ENCODE measurements around the gene EPHB2.
A peak's percentile ranks its signal among the peaks of the same experiment; 100 is the strongest.
"Not testable (repeated sequence)": the region's sequence is repeated elsewhere in the genome, so short reads cannot be mapped to it uniquely, and the experiment has no call there.

Gene EPHB2

DNA sequence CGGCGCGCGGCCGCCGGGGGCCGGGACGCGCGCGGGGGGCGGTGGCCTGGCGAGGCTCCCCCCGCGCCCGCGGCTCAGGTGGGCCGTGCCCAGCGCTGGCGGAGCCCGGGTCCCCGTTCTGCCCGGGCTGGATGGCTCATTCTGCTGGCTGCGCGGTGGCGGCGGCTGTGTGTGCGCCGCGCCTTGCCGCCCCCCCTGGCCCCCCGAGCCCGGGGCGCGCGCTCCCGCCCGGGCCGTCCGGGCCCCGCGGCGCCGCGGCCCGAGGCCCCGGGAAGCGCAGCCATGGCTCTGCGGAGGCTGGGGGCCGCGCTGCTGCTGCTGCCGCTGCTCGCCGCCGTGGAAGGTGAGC, at the start of gene EPHB2:
Gene EPHB2 (plus strand): TSS at position 139 of the 349 bp plus-strand sequence. CDS start 144 bp downstream, at position 283.
- no peak for DNase-seq (ENCODE audit: low read depth)

- DNase-seq (ENCODE audit: low read depth), result no peak
These were observed 48.8 kb upstream of the EPHB2 start for GRCh38 chr1:22661880-22662279.

- DNase-seq (ENCODE audit: low read depth), result no peak
These were observed 48.3 kb upstream of the EPHB2 start for GRCh38 chr1:22662318-22662717.

GRCh38 chr1:22662986-22663408, 47.6 kb upstream of the EPHB2 start:
- DNase-seq (ENCODE audit: low read depth), result no peak

DNA sequence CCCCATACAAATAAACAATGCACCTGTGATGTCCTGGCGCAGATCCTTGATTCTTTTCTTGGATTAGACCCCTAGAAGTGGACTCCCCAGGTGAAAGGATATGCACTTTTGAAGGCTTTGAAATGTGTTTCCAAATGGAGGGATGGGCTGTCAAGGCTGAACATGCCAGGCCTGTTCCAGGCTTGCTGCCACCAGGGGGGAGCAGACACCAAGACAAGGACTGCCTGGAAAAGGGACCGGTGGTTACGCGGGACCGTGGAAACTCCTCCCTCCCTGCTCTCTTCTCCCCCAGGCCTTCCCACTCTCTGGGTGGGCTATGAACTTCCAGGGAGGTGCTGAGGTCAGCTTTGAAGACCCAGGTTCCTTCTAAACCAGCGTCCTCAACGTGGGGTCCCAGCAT, 44.9 kb upstream of the EPHB2 start:
- DNase-seq (ENCODE audit: low read depth), result no peak

DNA sequence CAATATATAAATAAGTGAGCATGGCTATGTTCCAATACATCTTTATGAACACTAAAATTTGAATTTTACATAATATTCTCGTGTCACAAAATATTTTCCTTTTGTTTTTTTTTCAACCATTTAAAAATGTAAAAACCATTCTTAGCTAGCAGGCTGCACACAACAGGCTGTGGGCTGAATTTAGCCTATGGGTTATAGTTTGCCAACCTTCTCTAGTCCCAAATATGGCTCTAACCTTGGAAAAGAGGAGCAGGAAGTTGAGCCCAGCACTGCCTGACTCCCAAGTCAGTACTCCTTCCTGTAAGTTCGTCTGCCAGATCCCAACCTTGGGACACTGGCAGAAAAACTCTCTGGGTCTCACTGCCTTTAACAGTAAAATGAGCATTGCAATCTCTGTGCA, 44.2 kb upstream of the EPHB2 start:
- no peak for DNase-seq (ENCODE audit: low read depth)

- DNase-seq (ENCODE audit: low read depth), result not testable (repeated sequence)
These were observed 41.8 kb upstream of the EPHB2 start for GRCh38 chr1:22668840-22669239.

- no peak for DNase-seq (ENCODE audit: low read depth)
These were observed 40.2 kb upstream of the EPHB2 start for GRCh38 chr1:22670352-22670975.

DNA sequence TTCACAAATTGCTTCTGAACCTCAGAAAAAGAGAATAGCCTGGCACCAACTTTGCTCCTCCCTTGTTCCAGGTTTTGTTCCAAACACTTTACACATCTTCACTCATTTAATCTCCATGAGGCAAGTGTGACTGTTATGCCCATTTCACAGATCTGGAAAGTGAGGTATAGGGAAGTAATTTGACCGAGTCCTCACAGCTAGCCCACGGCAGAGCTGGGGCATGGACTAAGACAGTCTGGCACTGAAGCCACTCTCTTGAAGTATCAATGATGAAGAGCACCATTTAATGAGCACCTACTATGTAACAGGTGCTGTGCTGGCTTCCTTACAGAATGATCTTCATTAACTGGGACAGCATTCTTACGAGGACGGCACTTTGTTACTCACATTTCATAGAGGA, 38.6 kb upstream of the EPHB2 start:
- no peak for DNase-seq (ENCODE audit: low read depth)

DNA sequence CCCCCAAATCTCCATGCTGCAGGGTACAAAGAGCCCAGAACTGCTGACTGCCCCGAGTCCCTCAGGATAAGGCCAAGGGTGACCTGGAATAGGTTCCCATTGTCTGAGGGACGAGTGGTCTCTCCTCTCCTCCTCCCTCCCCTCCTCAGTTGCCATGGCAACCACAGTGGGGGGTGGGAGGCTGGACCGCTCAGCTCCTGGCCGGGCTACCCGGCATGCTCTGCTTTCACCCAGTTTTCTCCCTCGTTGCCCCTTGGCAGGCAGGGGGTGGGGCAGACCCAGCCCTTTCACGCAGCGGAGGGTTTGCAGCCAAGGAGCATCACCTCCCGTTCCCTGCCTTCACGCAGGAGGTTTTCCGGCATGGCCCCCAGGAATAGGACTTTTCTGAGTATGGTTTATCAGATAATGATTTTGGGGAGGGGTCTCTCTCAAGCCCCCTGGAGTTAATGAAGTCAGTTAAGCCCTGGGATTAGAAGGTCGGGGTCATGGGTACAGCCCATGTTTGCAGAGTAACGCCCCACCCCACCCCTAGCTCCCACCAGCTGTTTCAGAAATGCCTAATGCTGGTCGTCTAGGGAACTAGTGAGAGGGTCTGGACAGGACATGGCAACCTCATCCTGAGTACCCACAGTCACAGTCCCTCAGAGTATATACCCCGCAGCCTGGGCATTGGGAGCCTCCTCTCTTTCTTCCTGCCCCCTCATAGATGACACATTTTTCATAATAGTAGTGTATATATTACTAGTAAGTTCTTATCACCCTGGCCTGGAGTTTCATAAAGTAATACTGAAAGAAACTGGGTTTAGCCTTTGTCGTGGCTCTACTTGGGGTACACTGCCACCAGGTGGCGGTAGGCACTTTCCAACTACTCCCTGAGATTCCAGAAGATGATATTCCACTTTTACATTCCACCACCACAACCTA, 36.9 kb upstream of the EPHB2 start:
- peak; percentile 42 for DNase-seq (ENCODE audit: low read depth)

GRCh38 chr1:22674410-22674749, 36.3 kb upstream of the EPHB2 start:
- no peak for DNase-seq (ENCODE audit: low read depth)

DNA sequence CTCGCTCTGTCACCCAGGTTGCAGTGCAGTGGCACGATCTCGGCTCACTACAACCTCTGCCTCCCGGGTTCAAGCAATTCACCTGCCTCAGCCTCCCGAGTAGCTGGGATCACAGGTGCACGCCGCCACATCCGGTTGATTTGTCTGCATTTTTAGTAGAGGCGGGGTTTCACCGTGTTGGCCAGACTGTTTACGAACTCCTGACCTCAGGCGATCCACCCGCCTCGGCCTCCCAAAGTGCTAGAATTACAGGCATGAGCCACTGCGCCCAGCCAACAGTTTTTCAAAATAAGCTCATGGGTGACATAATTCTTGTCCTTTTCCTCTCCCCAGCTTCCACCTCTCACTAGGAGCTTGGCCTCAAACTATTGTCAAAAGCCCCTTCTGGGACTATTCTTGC, 34.5 kb upstream of the EPHB2 start:
- DNase-seq (ENCODE audit: low read depth), result not testable (repeated sequence)

- no peak for DNase-seq (ENCODE audit: low read depth)
These were observed 33.6 kb upstream of the EPHB2 start for GRCh38 chr1:22676916-22677583.

DNA sequence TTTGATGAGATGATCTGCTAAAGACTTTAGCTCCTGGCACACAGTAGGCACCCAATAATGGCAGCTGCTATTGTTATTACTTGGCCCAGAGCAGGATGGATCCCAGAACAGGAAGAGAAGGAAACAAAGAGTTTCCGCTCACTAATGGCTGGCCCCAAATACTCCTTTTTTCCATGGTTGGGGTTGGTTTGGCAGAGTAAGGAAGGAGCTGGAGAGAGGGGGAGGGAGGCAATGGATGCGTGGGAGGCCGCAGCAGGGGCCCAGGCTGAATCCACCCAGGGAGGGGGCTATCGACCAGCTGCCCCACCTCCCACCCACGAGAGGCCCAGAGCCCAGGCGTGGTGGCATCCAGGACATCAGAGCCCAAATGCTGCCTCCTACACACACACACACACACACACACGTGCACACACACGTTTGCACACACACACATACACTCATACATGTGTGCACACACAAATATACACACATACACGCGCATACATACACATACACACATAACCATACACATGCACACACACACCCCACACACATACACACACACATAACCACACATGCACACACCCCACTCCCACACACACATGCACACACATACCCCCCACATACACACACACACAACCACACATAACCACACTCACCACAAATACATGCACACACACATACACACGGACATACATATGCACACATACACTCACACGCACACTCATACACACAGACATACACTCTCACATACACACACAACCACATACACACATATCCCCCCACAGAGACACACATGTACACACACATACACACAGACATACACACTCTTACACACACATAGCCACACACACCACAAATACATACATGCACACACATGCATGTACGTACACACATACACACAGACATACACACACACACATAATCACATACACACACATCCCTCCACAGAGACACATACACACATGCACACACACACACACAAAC, 32.4 kb upstream of the EPHB2 start:
- DNase-seq (ENCODE audit: low read depth), result no peak

- no peak for DNase-seq (ENCODE audit: low read depth)
These were observed 29.9 kb upstream of the EPHB2 start for GRCh38 chr1:22680726-22681125.

DNA sequence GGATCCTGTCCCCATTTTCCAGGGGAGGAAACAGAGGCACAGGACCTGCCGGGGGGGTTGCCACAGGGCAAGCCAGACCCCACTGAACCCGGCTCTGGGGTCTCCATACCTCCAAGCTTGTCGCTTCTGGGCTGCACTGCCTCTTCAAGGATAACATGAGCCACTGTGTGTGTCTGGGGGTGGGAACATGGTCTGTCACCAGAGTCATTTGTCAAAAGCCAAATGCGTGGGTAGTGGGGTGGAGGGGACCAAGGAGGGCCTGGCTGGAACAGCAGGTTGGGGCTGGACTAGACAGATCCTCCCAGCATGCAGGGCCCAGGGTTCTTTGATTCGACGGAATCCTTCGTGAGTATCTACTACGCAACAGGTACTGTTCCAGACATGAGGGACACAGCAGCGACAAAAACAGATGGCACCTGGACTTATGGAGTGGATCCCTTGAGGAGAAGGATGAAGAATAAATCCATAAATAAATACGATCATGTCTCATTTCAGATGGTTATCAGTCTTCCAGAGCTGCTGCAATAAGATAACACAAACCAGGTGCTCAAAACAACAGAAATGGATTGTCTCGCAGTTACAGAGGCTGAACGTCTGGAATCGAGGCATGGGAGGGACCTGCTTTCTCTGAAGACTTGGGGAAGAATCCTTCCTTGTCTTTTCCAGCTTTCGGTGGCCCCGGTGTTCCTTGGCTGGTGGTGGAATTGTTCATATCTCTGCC, 28.9 kb upstream of the EPHB2 start:
- no peak for DNase-seq (ENCODE audit: low read depth)

DNA sequence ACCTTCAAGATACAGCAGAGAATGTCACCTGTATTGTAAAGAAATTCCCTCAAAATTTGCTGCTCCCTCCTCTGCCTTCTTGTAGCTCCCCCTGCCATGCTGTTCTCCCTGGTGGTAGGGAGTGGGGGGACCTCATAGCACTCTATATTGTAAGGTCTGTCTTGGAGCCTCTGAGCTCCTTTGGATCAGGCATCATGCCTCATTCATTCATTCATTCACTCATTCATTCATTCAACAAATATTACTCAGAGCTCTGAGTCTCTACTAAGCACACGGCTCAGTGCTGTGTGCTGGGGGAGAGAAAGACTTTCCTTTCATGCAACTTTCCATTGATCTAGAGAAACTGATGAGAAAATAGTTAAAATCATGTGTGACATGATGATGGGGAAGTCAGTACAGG, 27.1 kb upstream of the EPHB2 start:
- DNase-seq (ENCODE audit: low read depth), result no peak

DNA sequence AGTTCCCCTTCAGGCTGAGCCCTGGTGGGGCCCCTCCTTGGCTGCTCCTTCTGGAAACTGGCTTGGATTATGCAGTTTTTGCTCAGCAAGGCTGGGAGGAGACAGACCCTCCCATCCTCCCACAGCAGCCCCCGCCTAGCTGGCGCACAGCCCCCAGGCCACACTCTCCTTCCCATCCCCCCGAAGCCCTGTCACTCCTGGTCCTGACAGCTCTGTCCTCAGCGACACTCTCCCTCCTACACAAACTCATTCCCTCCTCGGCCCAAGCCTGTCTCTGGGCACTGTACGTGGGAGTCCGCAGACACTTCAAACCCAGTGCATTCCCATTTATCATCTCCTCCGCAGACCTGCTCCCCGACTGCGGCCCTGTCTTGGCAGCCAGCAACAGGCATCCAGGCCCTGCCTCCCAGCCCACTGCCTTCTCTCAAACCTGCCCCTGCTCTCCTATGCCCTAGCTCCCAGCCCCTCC, 25.0 kb upstream of the EPHB2 start:
- no peak for DNase-seq (ENCODE audit: low read depth)

DNA sequence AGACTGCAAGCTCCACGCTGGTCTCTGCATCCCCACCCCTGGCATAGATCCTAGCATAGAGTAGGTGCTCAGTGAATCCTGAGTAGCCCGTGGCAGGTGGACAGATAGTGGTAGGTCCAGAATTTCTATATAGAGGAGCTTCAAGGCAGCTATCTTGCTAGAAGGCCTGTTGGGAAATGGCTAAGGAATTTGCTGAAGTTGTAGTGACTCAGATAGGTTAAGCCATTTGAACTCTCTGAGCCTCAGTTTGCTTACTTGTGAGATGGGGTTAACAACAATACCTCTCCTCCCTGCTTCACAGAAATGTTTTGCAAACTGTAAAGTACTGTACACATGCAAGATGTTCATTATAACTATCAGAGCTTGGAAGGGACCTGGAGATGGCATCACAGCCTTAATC, 23.4 kb upstream of the EPHB2 start:
- no peak for DNase-seq (ENCODE audit: low read depth)

GRCh38 chr1:22688466-22688865, 22.2 kb upstream of the EPHB2 start:
- no peak for DNase-seq (ENCODE audit: low read depth)

GRCh38 chr1:22689505-22689904, 21.1 kb upstream of the EPHB2 start:
- no peak for DNase-seq (ENCODE audit: low read depth)
